OCI-LY7 (cell line): ENCODE measurements around the gene ADCY3.

Experiments
- CTCF ChIP-seq: fragments of 200-600 bp; sonication (generic); conservative IDR thresholded peaks from 2 replicates; pipeline ENCODE4 v1.5.1; 2014; ENCODE audit warnings: mild to moderate bottlenecking, antibody characterized with exemption, low read length, moderate library complexity, mixed read lengths
- EZH2phosphoT487 ChIP-seq: fragments of 200-600 bp; sonication (generic); IDR thresholded peaks from 2 replicates; pipeline ENCODE4 v1.6.1; 2018; ENCODE audit warnings: low read depth, borderline replicate concordance, mild to moderate bottlenecking, mixed run types, antibody characterized with exemption, low read length, moderate library complexity, mixed read lengths

- TF ChIP-seq CTCF, result no peak
- no peak for TF ChIP-seq EZH2phosphoT487
These were observed 17.2 kb upstream of the ADCY3 start for GRCh38 chr2:24937236-24937635.
